ENCODE results near the gene TARS2.

TARS2 gene

GRCh38 chr1:150511551-150511950 is 24.3 kb downstream of the TARS2 start:
- peak; percentile 73 for DNase-seq

- no peak for DNase-seq
Observed at GRCh38 chr1:150511985-150512660, 24.9 kb downstream of the TARS2 start.

GRCh38 chr1:150512846-150513245 is 25.6 kb downstream of the TARS2 start:
- DNase-seq, result no peak

- DNase-seq, result no peak
Observed at GRCh38 chr1:150513351-150513791, 26.2 kb downstream of the TARS2 start.

GRCh38 chr1:150514260-150514659 is 27.0 kb downstream of the TARS2 start:
- DNase-seq, result no peak

- no peak for DNase-seq
Observed at GRCh38 chr1:150514913-150515327, 27.7 kb downstream of the TARS2 start.

GRCh38 chr1:150515328-150516049 is 28.3 kb downstream of the TARS2 start, which contains the start of gene FALEC:
Gene FALEC (plus strand): TSS chr1:150515752.
- peak; percentile 97 for DNase-seq

- no peak for DNase-seq
Observed at GRCh38 chr1:150516050-150516591, 28.9 kb downstream of the TARS2 start.

- DNase-seq, result no peak
Observed at GRCh38 chr1:150516616-150517015, 29.4 kb downstream of the TARS2 start.

- DNase-seq, result no peak
Observed at GRCh38 chr1:150521196-150521968, 34.2 kb downstream of the TARS2 start.

GRCh38 chr1:150525348-150525747 is 38.1 kb downstream of the TARS2 start:
- no peak for DNase-seq

GRCh38 chr1:150528196-150528595 is 41.0 kb downstream of the TARS2 start:
- no peak for DNase-seq

GRCh38 chr1:150529017-150529416 is 41.8 kb downstream of the TARS2 start:
- DNase-seq, result no peak

GRCh38 chr1:150530491-150531159 is 43.4 kb downstream of the TARS2 start:
- no peak for DNase-seq

GRCh38 chr1:150532860-150533259 is 45.6 kb downstream of the TARS2 start:
- DNase-seq, result no peak

GRCh38 chr1:150534002-150534401 is 46.8 kb downstream of the TARS2 start:
- DNase-seq, result no peak

GRCh38 chr1:150535511-150536287 is 48.5 kb downstream of the TARS2 start:
- no peak for DNase-seq

- DNase-seq, result no peak
Observed at GRCh38 chr1:150536836-150537731, 49.9 kb downstream of the TARS2 start.

GRCh38 chr1:150537732-150538684 is 50.8 kb downstream of the TARS2 start:
- DNase-seq, result no peak
